CD8-positive, alpha-beta memory T cell (primary cell): Measurements from ENCODE around the gene TTLL4. TPM values are rescaled to one million over a fixed set of nuclear protein-coding genes. Genes with fewer than 3 reads are reported as not detected.

Experiments
- CTCF ChIA-PET: fragments of 350-600 bp; sonication (Branson Sonifier 250); formaldehyde crosslinking; loops from one replicate; lab custom pipeline; 2021; ENCODE audit warnings: antibody characterized with exemption; lab: Charles Lee
- POLR2A ChIA-PET: fragments of 350-600 bp; sonication (Branson Sonifier 250); formaldehyde crosslinking; loops from one replicate; lab custom pipeline; 2021; ENCODE audit warnings: antibody characterized with exemption; lab: Charles Lee
- DNase-seq, 5 donors: peaks; one replicate each; pipeline versions ENCODE4 v3.0.0 to v3.0.0-alpha.2; 2020 to 2022; ENCODE audit warnings: mixed read lengths in 1 of 5
- H3K27ac ChIP-seq: one replicate; pipeline ENCODE4 v1.7.0; 2013; ENCODE audit warnings: low read depth, mild to moderate bottlenecking, low read length, moderate library complexity
- H3K27me3 ChIP-seq: 2 replicates; pipeline ENCODE4 v1.7.0; 2013; ENCODE audit warnings: low read length, mild to moderate bottlenecking; ENCODE audit not compliant: insufficient read depth, poor library complexity, severe bottlenecking
- H3K36me3 ChIP-seq: 2 replicates; pipeline ENCODE4 v1.7.0; 2013; ENCODE audit warnings: mild to moderate bottlenecking, low read length, moderate library complexity; ENCODE audit not compliant: insufficient read depth
- H3K4me1 ChIP-seq: 2 replicates; pipeline ENCODE4 v1.7.0; 2013; ENCODE audit warnings: mild to moderate bottlenecking, low read length, moderate library complexity; ENCODE audit not compliant: insufficient read depth
- H3K4me3 ChIP-seq: 2 replicates; pipeline ENCODE4 v1.7.0; 2013; ENCODE audit warnings: mild to moderate bottlenecking, low read length
- H3K9me3 ChIP-seq: 2 replicates; pipeline ENCODE4 v1.7.0; 2013; ENCODE audit warnings: mild to moderate bottlenecking, low read length
- H3K27ac Mint-ChIP-seq, 8 donors: one replicate each; pipeline ENCODE4 v1.8.0; 2020 to 2021; ENCODE audit warnings: mixed read lengths in 8 of 8, mild to moderate bottlenecking in 6 of 8, inconsistent platforms in 3 of 8, moderate library complexity in 3 of 8
- H3K27me3 Mint-ChIP-seq, 2 donors: one replicate each; pipeline ENCODE4 v1.8.0; 2020 to 2021; ENCODE audit warnings: mixed read lengths in 2 of 2, mild to moderate bottlenecking in 1 of 2, moderate library complexity in 1 of 2
- H3K36me3 Mint-ChIP-seq, 3 donors: one replicate each; pipeline ENCODE4 v1.8.0; 2020 to 2021; ENCODE audit warnings: mixed read lengths in 3 of 3, inconsistent platforms in 1 of 3, mild to moderate bottlenecking in 1 of 3
- H3K4me1 Mint-ChIP-seq, 3 donors: one replicate each; pipeline ENCODE4 v1.8.0; 2020 to 2021; ENCODE audit warnings: mixed read lengths in 3 of 3, inconsistent platforms in 1 of 3, mild to moderate bottlenecking in 1 of 3
- H3K4me3 Mint-ChIP-seq, 7 donors: one replicate each; pipeline ENCODE4 v1.8.0; 2020 to 2021; ENCODE audit warnings: mixed read lengths in 7 of 7, mild to moderate bottlenecking in 6 of 7, moderate library complexity in 4 of 7, inconsistent platforms in 2 of 7
- H3K9me3 Mint-ChIP-seq, 5 donors: one replicate each; pipeline ENCODE4 v1.8.0; 2020 to 2022; ENCODE audit warnings: mixed read lengths in 5 of 5, mild to moderate bottlenecking in 3 of 5, moderate library complexity in 2 of 5, inconsistent platforms in 1 of 5
- polyA plus RNA-seq: library from polyadenylated mRNA; unstranded; fragments of 300-500 nt; fragmentation: Illumina TruSeq; gene quantifications from one replicate; pipeline ENCODE4 v1.2.3, GENCODE V29; 2021
- total RNA-seq, 2 experiments: library from RNA; stranded (reverse); gene quantifications; one replicate each; pipeline ENCODE4 v1.2.3, GENCODE V29; 2021

Gene TTLL4
- total and polyA plus RNA-seq, 3 experiments from 2014 or later: 7.1 to 44.2 (median 42.0) TPM

DNA sequence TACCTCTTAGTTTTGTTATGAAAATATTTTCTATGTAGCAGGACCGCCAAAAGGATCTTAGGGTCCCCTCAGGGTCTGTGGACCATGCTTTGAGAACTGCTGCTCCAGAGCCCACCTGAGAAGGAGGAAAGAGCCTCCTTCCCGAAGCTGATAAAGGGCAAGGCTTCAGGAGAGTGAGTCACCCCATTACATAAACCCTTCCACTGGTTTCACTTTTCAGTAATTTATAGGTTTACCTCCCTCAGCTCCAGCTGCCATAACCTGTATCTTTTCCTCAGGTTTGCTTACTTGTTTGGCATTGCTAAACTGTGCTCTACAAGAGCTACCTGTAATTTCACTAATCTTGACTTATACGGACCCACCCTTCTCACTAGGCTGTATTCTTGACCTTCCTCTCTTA, 6.6 kb downstream of the TTLL4 start:
- Mint-ChIP-seq H3K9me3 (no peaks in the 10 kb centered on the region), H3K36me3 (peaks cover 4 to 25% (median 13%) of the 10 kb centered on the region in 3 donors), H3K4me1 (peaks cover 3 to 15% (median 12%) of the 10 kb centered on the region in 3 donors), H3K27ac (no peak overlapping the region), H3K27me3 (no peaks in the 10 kb centered on the region), H3K4me3 (no peak overlapping the region)
- CTCF ChIA-PET: interaction anchor here (1.0 kb wide), 1 partner anchor 130 kb away, joined by 3 read pairs; no protein-coding TSS in a partner anchor
- H3K9me3 ChIP-seq: no peaks in the 10 kb centered on the region
- no peak overlapping the region for H3K27ac ChIP-seq
- H3K4me1 ChIP-seq: no peaks in the 10 kb centered on the region
- no peak overlapping the region for H3K4me3 ChIP-seq
- H3K27me3 ChIP-seq: no peaks in the 10 kb centered on the region
- no peak for DNase-seq
- POLR2A ChIA-PET: no interaction called here
- H3K36me3 ChIP-seq: no peaks in the 10 kb centered on the region

- Mint-ChIP-seq H3K27ac (no peak overlapping the region), H3K27me3 (no peaks in the 10 kb centered on the region), H3K4me3 (no peak overlapping the region), H3K4me1 (peaks cover 9 to 20% (median 19%) of the 10 kb centered on the region in 3 donors), H3K36me3 (peaks cover 4 to 25% (median 13%) of the 10 kb centered on the region in 3 donors), H3K9me3 (no peaks in the 10 kb centered on the region)
- DNase-seq: no peak
- ChIA-PET CTCF (no interaction called here), POLR2A (no interaction called here)
- H3K27ac ChIP-seq: no peak overlapping the region
- H3K36me3 ChIP-seq: no peaks in the 10 kb centered on the region
- H3K4me1 ChIP-seq: no peaks in the 10 kb centered on the region
- H3K4me3 ChIP-seq: no peak overlapping the region
- H3K9me3 ChIP-seq: no peaks in the 10 kb centered on the region
- H3K27me3 ChIP-seq: no peaks in the 10 kb centered on the region
Observed at GRCh38 chr2:218718058-218718457, 7.4 kb downstream of the TTLL4 start.

GRCh38 chr2:218719457-218719856, 8.8 kb downstream of the TTLL4 start:
- no peaks in the 10 kb centered on the region for H3K9me3 ChIP-seq
- no peaks in the 10 kb centered on the region for H3K9me3 Mint-ChIP-seq
- no peak overlapping the region for H3K27ac ChIP-seq
- H3K27me3 ChIP-seq: no peaks in the 10 kb centered on the region
- POLR2A ChIA-PET: no interaction called here
- no peaks in the 10 kb centered on the region for H3K36me3 ChIP-seq
- H3K27ac Mint-ChIP-seq: no peak overlapping the region
- no peak overlapping the region for H3K4me3 Mint-ChIP-seq
- H3K4me1 ChIP-seq: no peaks in the 10 kb centered on the region
- CTCF ChIA-PET: interaction anchor here (1.2 kb wide), 1 partner anchor 9 kb away, joined by 6 read pairs; the partner anchor contains the start of gene TTLL4
- peaks cover 4 to 25% (median 15%) of the 10 kb centered on the region in 3 donors for H3K36me3 Mint-ChIP-seq
- H3K4me3 ChIP-seq: no peak overlapping the region
- peaks cover 13 to 25% (median 23%) of the 10 kb centered on the region in 3 donors for H3K4me1 Mint-ChIP-seq
- no peak for DNase-seq
- no peaks in the 10 kb centered on the region for H3K27me3 Mint-ChIP-seq

- no peaks in the 10 kb centered on the region for H3K4me1 ChIP-seq
- ChIA-PET POLR2A (no interaction called here), CTCF (interaction anchor here (1.2 to 1.8 kb wide), 3 partner anchors 10 to 11 kb away, joined by 3 to 7 read pairs (median 6); partner anchors contain the start of gene TTLL4)
- Mint-ChIP-seq H3K27me3 (no peaks in the 10 kb centered on the region), H3K4me1 (peaks cover 13 to 26% (median 23%) of the 10 kb centered on the region in 3 donors), H3K27ac (peak overlapping the region in 2 of 8 donors; percentile 37 to 48), H3K9me3 (no peaks in the 10 kb centered on the region), H3K4me3 (no peak overlapping the region), H3K36me3 (peaks cover 4 to 22% (median 15%) of the 10 kb centered on the region in 3 donors)
- no peaks in the 10 kb centered on the region for H3K36me3 ChIP-seq
- H3K27ac ChIP-seq: no peak overlapping the region
- no peaks in the 10 kb centered on the region for H3K9me3 ChIP-seq
- H3K4me3 ChIP-seq: no peak overlapping the region
- DNase-seq: no peak
- no peaks in the 10 kb centered on the region for H3K27me3 ChIP-seq
Observed at GRCh38 chr2:218720048-218721041, 9.7 kb downstream of the TTLL4 start.

DNA sequence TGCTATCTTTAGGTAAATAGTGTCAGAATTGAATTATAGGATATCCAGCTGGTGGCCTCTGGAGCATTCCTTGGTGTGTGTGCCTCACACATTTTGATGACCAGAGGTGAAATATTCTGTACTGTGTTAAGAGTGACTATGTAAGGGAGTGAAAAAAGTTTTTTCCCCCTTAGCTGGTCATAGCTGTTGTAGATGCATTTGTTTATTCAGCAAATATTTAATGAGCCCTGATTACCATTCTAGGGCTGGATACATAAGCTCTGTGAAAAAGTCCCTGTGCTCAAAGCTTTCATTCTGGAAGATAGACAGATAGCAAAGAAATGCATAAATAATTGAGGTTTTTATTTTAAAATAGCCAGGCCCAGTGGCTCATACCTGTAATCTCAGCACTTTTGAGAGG, 10.9 kb downstream of the TTLL4 start:
- peaks cover 12 to 21% (median 17%) of the 10 kb centered on the region in 3 donors for H3K36me3 Mint-ChIP-seq
- peaks cover 8% of the 10 kb centered on the region for H3K36me3 ChIP-seq
- POLR2A ChIA-PET: no interaction called here
- no peak overlapping the region for H3K4me3 Mint-ChIP-seq
- H3K27ac Mint-ChIP-seq: no peak overlapping the region
- peaks cover 6 to 8% (median 8%) of the 10 kb centered on the region in 5 donors for H3K9me3 Mint-ChIP-seq
- H3K9me3 ChIP-seq: peaks cover 8% of the 10 kb centered on the region
- DNase-seq: no peak
- no peaks in the 10 kb centered on the region for H3K27me3 ChIP-seq
- H3K4me3 ChIP-seq: no peak overlapping the region
- CTCF ChIA-PET: interaction anchor here (1.5 to 1.8 kb wide), 2 partner anchors 10 to 11 kb away, joined by 3 to 7 read pairs; partner anchors contain the start of gene TTLL4
- peaks cover 13 to 26% (median 23%) of the 10 kb centered on the region in 3 donors for H3K4me1 Mint-ChIP-seq
- H3K27me3 Mint-ChIP-seq: no peaks in the 10 kb centered on the region
- H3K4me1 ChIP-seq: no peaks in the 10 kb centered on the region
- no peak overlapping the region for H3K27ac ChIP-seq

- Mint-ChIP-seq H3K27ac (no peak overlapping the region), H3K4me3 (no peak overlapping the region)
Observed at GRCh38 chr2:218721934-218722333, 11.3 kb downstream of the TTLL4 start.

GRCh38 chr2:218722419-218722818, 11.8 kb downstream of the TTLL4 start:
- ChIA-PET POLR2A (no interaction called here), CTCF (interaction anchor here (1.0 to 1.7 kb wide), 2 partner anchors 11 to 125 kb away, joined by 3 to 9 read pairs; partner anchors contain the start of gene TTLL4)
- H3K4me1 Mint-ChIP-seq: peaks cover 13 to 24% (median 22%) of the 10 kb centered on the region in 3 donors
- peaks cover 6 to 17% (median 14%) of the 10 kb centered on the region in 5 donors for H3K9me3 Mint-ChIP-seq
- no peaks in the 10 kb centered on the region for H3K27me3 Mint-ChIP-seq
- DNase-seq: no peak
- H3K4me3 Mint-ChIP-seq: no peak overlapping the region
- Histone ChIP-seq H3K27ac (no peak overlapping the region), H3K4me1 (no peaks in the 10 kb centered on the region), H3K9me3 (peaks cover 10% of the 10 kb centered on the region), H3K27me3 (no peaks in the 10 kb centered on the region), H3K4me3 (no peak overlapping the region), H3K36me3 (peaks cover 8% of the 10 kb centered on the region)
- H3K36me3 Mint-ChIP-seq: peaks cover 11 to 16% (median 15%) of the 10 kb centered on the region in 3 donors
- H3K27ac Mint-ChIP-seq: peak overlapping the region in 3 of 8 donors; percentile 24 to 42 (median 28)

More at GRCh38 chr2:218721934-218722333, 11.3 kb downstream of the TTLL4 start:
- ChIA-PET CTCF (interaction anchor here (1.5 to 1.8 kb wide), 2 partner anchors 10 to 11 kb away, joined by 3 to 7 read pairs; partner anchors contain the start of gene TTLL4), POLR2A (no interaction called here)
- peaks cover 13 to 26% (median 23%) of the 10 kb centered on the region in 3 donors for H3K4me1 Mint-ChIP-seq
- peaks cover 6 to 13% (median 11%) of the 10 kb centered on the region in 5 donors for H3K9me3 Mint-ChIP-seq
- Histone ChIP-seq H3K4me3 (no peak overlapping the region), H3K36me3 (peaks cover 8% of the 10 kb centered on the region), H3K4me1 (no peaks in the 10 kb centered on the region), H3K27ac (no peak overlapping the region), H3K27me3 (no peaks in the 10 kb centered on the region), H3K9me3 (peaks cover 10% of the 10 kb centered on the region)
- H3K36me3 Mint-ChIP-seq: peaks cover 12 to 18% (median 17%) of the 10 kb centered on the region in 3 donors
- DNase-seq: no peak
- H3K27me3 Mint-ChIP-seq: no peaks in the 10 kb centered on the region
